Measurements from ENCODE around the gene TMEM184B. TPM values are rescaled to one million over a fixed set of nuclear protein-coding genes. Genes with fewer than 3 reads are reported as not detected.

Gene TMEM184B
- total RNA-seq, 1 experiment from 2014 or later = 192 TPM

DNA sequence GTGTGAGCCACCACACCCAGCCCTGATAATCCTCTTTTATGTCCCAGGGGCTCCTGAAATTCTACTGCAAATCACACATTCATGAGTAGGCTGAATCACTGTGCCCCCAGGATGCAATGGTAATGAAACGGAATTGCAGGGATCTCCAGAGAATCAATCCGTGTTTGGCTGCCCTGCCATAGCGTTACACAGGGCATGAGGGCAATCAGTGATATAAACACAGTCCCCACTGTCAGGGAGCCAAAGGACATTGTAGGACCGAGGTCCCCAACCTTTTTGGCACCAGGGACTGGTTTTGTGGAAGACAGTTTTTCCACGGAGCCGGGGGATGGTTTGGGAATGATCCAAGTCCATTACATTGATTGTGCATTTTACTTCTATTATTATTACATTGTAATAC is 82.2 kb downstream of the TMEM184B start:
- intact Hi-C loops (cut with micrococcal nuclease; ENCODE audit: unreplicated experiment) = no loop called here
- Histone ChIP-seq H2AFZ (no peak overlapping the region), H3K27me3 (ENCODE audit: insufficient read depth, low read depth) (no peaks in the 10 kb centered on the region), H3K9me2 (ENCODE audit: insufficient read depth) (no peaks in the 10 kb centered on the region), H3K79me2 (ENCODE audit: low read depth) (no peaks in the 10 kb centered on the region), H3K27ac (no peak overlapping the region), H3K36me3 (ENCODE audit: low read depth) (no peaks in the 10 kb centered on the region), H4K20me1 (ENCODE audit: insufficient read depth) (no peaks in the 10 kb centered on the region), H3K4me3 (no peak overlapping the region), H3K4me2 (no peak overlapping the region), H3F3A (ENCODE audit: insufficient read depth, low read depth) (peaks cover 31% of the 10 kb centered on the region), H3K9me3 (ENCODE audit: insufficient read depth, low read depth) (no peaks in the 10 kb centered on the region), H3K4me1 (replicated peaks; ENCODE audit: insufficient read depth) (peaks cover 43% of the 10 kb centered on the region)
- POLR2A ChIA-PET (ENCODE audit: unreplicated experiment) = interaction anchor here (0.7 kb wide), 1 partner anchor 90 kb away, joined by 9 read pairs; no protein-coding TSS in a partner anchor
- TF ChIP-seq, protein P1, sequence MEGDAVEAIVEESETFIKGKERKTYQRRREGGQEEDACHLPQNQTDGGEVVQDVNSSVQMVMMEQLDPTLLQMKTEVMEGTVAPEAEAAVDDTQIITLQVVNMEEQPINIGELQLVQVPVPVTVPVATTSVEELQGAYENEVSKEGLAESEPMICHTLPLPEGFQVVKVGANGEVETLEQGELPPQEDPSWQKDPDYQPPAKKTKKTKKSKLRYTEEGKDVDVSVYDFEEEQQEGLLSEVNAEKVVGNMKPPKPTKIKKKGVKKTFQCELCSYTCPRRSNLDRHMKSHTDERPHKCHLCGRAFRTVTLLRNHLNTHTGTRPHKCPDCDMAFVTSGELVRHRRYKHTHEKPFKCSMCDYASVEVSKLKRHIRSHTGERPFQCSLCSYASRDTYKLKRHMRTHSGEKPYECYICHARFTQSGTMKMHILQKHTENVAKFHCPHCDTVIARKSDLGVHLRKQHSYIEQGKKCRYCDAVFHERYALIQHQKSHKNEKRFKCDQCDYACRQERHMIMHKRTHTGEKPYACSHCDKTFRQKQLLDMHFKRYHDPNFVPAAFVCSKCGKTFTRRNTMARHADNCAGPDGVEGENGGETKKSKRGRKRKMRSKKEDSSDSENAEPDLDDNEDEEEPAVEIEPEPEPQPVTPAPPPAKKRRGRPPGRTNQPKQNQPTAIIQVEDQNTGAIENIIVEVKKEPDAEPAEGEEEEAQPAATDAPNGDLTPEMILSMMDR (conservative IDR thresholded peaks at IDR 0.05) = no peak
- TF ChIP-seq EZH2 (IDR thresholded peaks at IDR 0.05; ENCODE audit: low read depth) = no peak
- DNase-seq = peak in 1 of 2 experiments; percentile 6
- BruUV-seq (replicated peaks) = no TSS peak
- CTCF ChIA-PET = no interaction called here

DNA sequence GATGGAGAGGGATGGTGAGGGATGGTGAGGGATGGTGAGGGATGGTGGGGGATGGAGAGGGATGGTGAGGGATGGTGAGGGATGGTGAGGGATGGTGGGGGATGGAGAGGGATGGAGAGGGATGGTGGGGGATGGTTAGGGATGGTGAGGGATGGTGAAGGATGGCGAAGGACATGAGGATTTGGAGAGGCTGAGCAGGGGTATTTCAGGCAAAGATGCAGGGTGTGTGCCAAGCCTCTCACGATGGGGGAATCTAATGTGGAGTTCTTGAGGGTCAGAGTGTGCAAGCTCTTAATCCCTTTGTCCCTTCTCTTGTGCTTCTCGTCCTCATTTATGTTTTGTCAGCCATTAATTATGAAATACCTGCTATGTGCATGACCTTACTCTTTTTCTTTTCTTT is 83.7 kb downstream of the TMEM184B start:
- H3K4me3 ChIP-seq = no peak overlapping the region
- H3K4me2 ChIP-seq = no peak overlapping the region
- H3F3A ChIP-seq (ENCODE audit: insufficient read depth, low read depth) = peaks cover 25% of the 10 kb centered on the region
- H3K27ac ChIP-seq = no peak overlapping the region
- no peaks in the 10 kb centered on the region for H3K27me3 ChIP-seq (ENCODE audit: insufficient read depth, low read depth)
- intact Hi-C loops (cut with micrococcal nuclease; ENCODE audit: unreplicated experiment) = no loop called here
- H3K9me2 ChIP-seq (ENCODE audit: insufficient read depth) = no peaks in the 10 kb centered on the region
- ChIA-PET CTCF (no interaction called here), POLR2A (ENCODE audit: unreplicated experiment) (no interaction called here)
- no peaks in the 10 kb centered on the region for H3K9me3 ChIP-seq (ENCODE audit: insufficient read depth, low read depth)
- no peak overlapping the region for H2AFZ ChIP-seq
- TF ChIP-seq, protein P1 (conservative IDR thresholded peaks at IDR 0.05) = no peak
- TF ChIP-seq EZH2 (IDR thresholded peaks at IDR 0.05; ENCODE audit: low read depth) = no peak
- no peaks in the 10 kb centered on the region for H3K36me3 ChIP-seq (ENCODE audit: low read depth)
- H3K79me2 ChIP-seq (ENCODE audit: low read depth) = no peaks in the 10 kb centered on the region
- no peaks in the 10 kb centered on the region for H4K20me1 ChIP-seq (ENCODE audit: insufficient read depth)
- H3K4me1 ChIP-seq (replicated peaks; ENCODE audit: insufficient read depth) = peaks cover 50% of the 10 kb centered on the region
- no TSS peak for BruUV-seq (replicated peaks)
- DNase-seq = no peak

DNA sequence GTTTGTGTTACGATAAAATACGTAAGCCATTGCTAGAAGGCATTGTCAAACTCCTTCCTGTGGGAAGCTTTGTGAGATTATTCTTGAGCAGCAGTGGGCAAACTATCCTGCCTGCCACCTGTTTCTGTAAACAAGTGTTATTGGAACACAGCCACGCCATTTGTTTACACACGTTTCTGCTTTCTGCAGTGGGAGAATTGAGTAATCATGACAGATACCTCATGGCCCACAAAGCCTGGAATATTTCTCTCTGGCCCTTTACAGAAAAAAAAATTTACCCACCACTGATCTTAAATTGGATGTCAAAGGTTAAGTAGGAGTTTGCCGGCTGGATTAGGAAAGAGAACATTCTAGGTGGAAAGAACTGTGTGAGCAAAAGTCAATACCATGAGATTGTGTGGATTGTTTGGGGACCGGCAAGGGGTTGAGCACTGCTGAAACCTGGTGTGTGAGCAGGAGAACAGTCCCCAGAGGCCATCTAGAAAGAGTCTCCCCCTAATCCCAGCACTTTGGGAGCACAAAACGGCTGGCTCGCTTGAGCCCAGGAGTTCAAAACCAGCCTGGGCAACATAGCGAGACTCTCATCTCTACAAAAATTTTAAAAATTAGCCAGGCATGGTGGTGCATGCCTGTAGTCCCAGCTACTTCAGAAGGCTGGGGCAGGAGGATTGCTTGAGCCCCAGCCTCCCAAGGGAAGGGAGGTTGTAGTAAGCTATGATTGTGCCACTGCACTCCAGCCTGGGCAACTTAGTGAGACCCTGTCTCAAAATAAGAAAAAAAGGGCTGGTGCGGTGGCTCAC is 85.2 kb downstream of the TMEM184B start:
- H3K4me3 ChIP-seq = no peak overlapping the region
- no peaks in the 10 kb centered on the region for H3K9me3 ChIP-seq (ENCODE audit: insufficient read depth, low read depth)
- peak overlapping the region; percentile 30 for H3K27ac ChIP-seq
- H3K36me3 ChIP-seq (ENCODE audit: low read depth) = no peaks in the 10 kb centered on the region
- CTCF ChIA-PET = no interaction called here
- POLR2A ChIA-PET (ENCODE audit: unreplicated experiment) = interaction anchor here (0.7 kb wide), 1 partner anchor 27 kb away, joined by 8 read pairs; no protein-coding TSS in a partner anchor
- H3K4me1 ChIP-seq (replicated peaks; ENCODE audit: insufficient read depth) = peaks cover 53% of the 10 kb centered on the region
- TF ChIP-seq, protein P1 (conservative IDR thresholded peaks at IDR 0.05) = no peak
- TF ChIP-seq EZH2 (IDR thresholded peaks at IDR 0.05; ENCODE audit: low read depth) = no peak
- H4K20me1 ChIP-seq (ENCODE audit: insufficient read depth) = no peaks in the 10 kb centered on the region
- H3F3A ChIP-seq (ENCODE audit: insufficient read depth, low read depth) = peaks cover 39% of the 10 kb centered on the region
- H3K9me2 ChIP-seq (ENCODE audit: insufficient read depth) = no peaks in the 10 kb centered on the region
- H3K27me3 ChIP-seq (ENCODE audit: insufficient read depth, low read depth) = no peaks in the 10 kb centered on the region
- H3K79me2 ChIP-seq (ENCODE audit: low read depth) = no peaks in the 10 kb centered on the region
- no TSS peak for BruUV-seq (replicated peaks)
- H2AFZ ChIP-seq = no peak overlapping the region
- intact Hi-C loops (cut with micrococcal nuclease; ENCODE audit: unreplicated experiment) = no loop called here
- DNase-seq = peak in 1 of 2 experiments; percentile 75
- peak overlapping the region; percentile 25 for H3K4me2 ChIP-seq

Measured in PC-9 (cell line).